GM12878 (cell line): ENCODE results near the gene NAA20. TPM values are rescaled to one million over a fixed set of nuclear protein-coding genes. Genes with fewer than 3 reads are reported as not detected.

ENCODE experiments used
- ATAC-seq: fragments of 200-7000 bp; cut with Tn5 transposase; 3 replicates; pipeline ENCODE4 v1.9.1; 2020; ENCODE audit warnings: mild to moderate bottlenecking, moderate library complexity
- BruUV-seq: library from RNA; stranded (reverse); fragments of 400-500 nt; replicated peaks from 2 replicates; lab custom pipeline; 2021; lab: Mats Ljungman, UMichigan
- CTCF ChIA-PET: fragments of 300-600 bp; sonication (Branson Sonifier 250); formaldehyde crosslinking; extraction: SDS; loops from one replicate; lab custom pipeline; 2021; ENCODE audit warnings: inconsistent platforms; lab: Yijun Ruan, JAX
- POLR2A ChIA-PET: fragments of 350-600 bp; formaldehyde crosslinking; extraction: SDS; loops from one replicate; lab custom pipeline; 2021; ENCODE audit warnings: inconsistent platforms; lab: Charles Lee
- RAD21 ChIA-PET: fragments of 300-600 bp; sonication (Branson Sonifier 250); formaldehyde crosslinking; loops from one replicate; lab custom pipeline; 2023; ENCODE audit warnings: antibody characterized with exemption; ENCODE audit not compliant: unreplicated experiment; lab: Charles Lee
- SMC1A ChIA-PET: fragments of 300-600 bp; sonication (Branson Sonifier 250); formaldehyde crosslinking; loops from one replicate; lab custom pipeline; 2023; ENCODE audit not compliant: unreplicated experiment, uncharacterized antibody; lab: Charles Lee
- DNase-seq: peaks from one replicate; pipeline ENCODE4 v3.0.0-alpha.2; 2011; ENCODE audit warnings: low read depth, low spot score
- FAIRE-seq: peaks from 3 replicates; lab custom pipeline; 2011; peaks lifted over from hg19 to GRCh38; lab: Jason Lieb, UNC
- H2AFZ ChIP-seq: 2 replicates; pipeline ENCODE4 v1.6.0; 2011; ENCODE audit warnings: low read depth, low read length, control low read depth; ENCODE audit not compliant: control insufficient read depth
- H3K27ac ChIP-seq: 2 replicates; pipeline ENCODE4 v1.5.1; 2011; ENCODE audit warnings: control low read depth; ENCODE audit not compliant: control insufficient read depth, insufficient read depth
- H3K27me3 ChIP-seq, 2 experiments: replicated peaks in 1 of 2; 2 replicates each; pipeline versions ENCODE4 v1.6.0 to v1.6.1; 2011; ENCODE audit warnings: low read length in 1 of 2; ENCODE audit not compliant: control insufficient read depth in 2 of 2, insufficient read depth in 2 of 2
- H3K36me3 ChIP-seq, 2 experiments: 2 replicates each; pipeline ENCODE4 v1.5.1; 2011; ENCODE audit warnings: low read length in 1 of 2; ENCODE audit not compliant: control insufficient read depth in 2 of 2, insufficient read depth in 2 of 2
- H3K4me1 ChIP-seq: 2 replicates; pipeline ENCODE4 v1.6.1; 2011; ENCODE audit warnings: mild to moderate bottlenecking, low read length, moderate library complexity, mixed read lengths; ENCODE audit not compliant: control insufficient read depth, insufficient read depth
- H3K4me2 ChIP-seq: 2 replicates; pipeline ENCODE4 v1.6.0; 2011; ENCODE audit warnings: control low read depth; ENCODE audit not compliant: control insufficient read depth, insufficient read depth
- H3K4me3 ChIP-seq: fragments of 200-600 bp; sonication (generic); 2 replicates; pipeline ENCODE4 v1.5.1; 2016
- H3K79me2 ChIP-seq: 2 replicates; pipeline ENCODE4 v1.6.0; 2011; ENCODE audit warnings: low read length; ENCODE audit not compliant: control insufficient read depth, insufficient read depth
- H3K9ac ChIP-seq: 2 replicates; pipeline ENCODE4 v1.8.0; 2011; ENCODE audit warnings: low read length, control low read depth, mixed read lengths; ENCODE audit not compliant: control insufficient read depth, insufficient read depth
- H3K9me3 ChIP-seq: replicated peaks from 3 replicates; pipeline ENCODE4 v1.5.1; 2011; ENCODE audit warnings: mild to moderate bottlenecking, low read length; ENCODE audit not compliant: control insufficient read depth, insufficient read depth
- H4K20me1 ChIP-seq: 2 replicates; pipeline ENCODE4 v1.6.0; 2011; ENCODE audit not compliant: control insufficient read depth, insufficient read depth
- CREM ChIP-seq: IDR thresholded peaks from 2 replicates; pipeline ENCODE4 v1.6.1; 2014; ENCODE audit warnings: antibody characterized with exemption, low read depth
- HCFC1 ChIP-seq: fragments of 150-350 bp; IDR thresholded peaks from 2 replicates; pipeline ENCODE4 v1.6.1; 2014; ENCODE audit warnings: low read length
- IRF4 ChIP-seq: IDR thresholded peaks from 2 replicates; pipeline ENCODE4 v1.6.1; 2011; ENCODE audit warnings: low read depth, low read length
- MYC ChIP-seq: IDR thresholded peaks from 2 replicates; pipeline ENCODE4 v1.6.1; 2011; ENCODE audit warnings: mild to moderate bottlenecking, low read length, moderate library complexity, inconsistent platforms; ENCODE audit not compliant: insufficient read depth, insufficient replicate concordance, insufficient read length, severe bottlenecking
- POLR2AphosphoS5 ChIP-seq: IDR thresholded peaks from 2 replicates; pipeline ENCODE4 v1.6.1; 2011; ENCODE audit warnings: mild to moderate bottlenecking, low read length, inconsistent platforms
- SMC3 ChIP-seq: IDR thresholded peaks from 2 replicates; pipeline ENCODE4 v1.6.1; 2011; ENCODE audit warnings: low read length, improper control_type of control experiment, borderline replicate concordance
- TCF7 ChIP-seq: IDR thresholded peaks from 2 replicates; pipeline ENCODE4 v1.6.1; 2014; ENCODE audit warnings: antibody characterized with exemption, borderline replicate concordance
- ZBED1 ChIP-seq: IDR thresholded peaks from 2 replicates; pipeline ENCODE4 v1.6.1; 2016; ENCODE audit warnings: borderline replicate concordance
- WGBS: methylation state at CpG from one replicate; pipeline ENCODE4 v1.1.6; 2016; ENCODE audit warnings: low lambda C conversion rate; ENCODE audit not compliant: insufficient replicate concordance, insufficient coverage; ENCODE audit errors: missing lambda C conversion rate; 5-methylcytosine and 5-hydroxymethylcytosine counted together
- in situ Hi-C: fragments of 300-500 bp; cut with MboI; formaldehyde crosslinking; loops from 9 replicates; pipeline ENCODE4 v1.14.3; 2018; ENCODE audit warnings: mixed read lengths
- intact Hi-C: fragments of 100-400 bp; cut with micrococcal nuclease; formaldehyde crosslinking; loops from one replicate; pipeline ENCODE4 v1.14.2; 2022; ENCODE audit not compliant: unreplicated experiment
- polyA plus RNA-seq, 11 experiments: library from polyadenylated mRNA; depleted of rRNA in 4 of 11; unstranded in 6 of 11; stranded (reverse) in 5 of 11; fragments of >200 nt; fragmentation: Nextera tagmentation in 4 of 11; fragmentation: Illumina TruSeq in 1 of 11; extraction: Ambion mirVana in 4 of 11; extraction: Trizol in 1 of 11; gene quantifications; 1 replicate in 1 of 11; 2 replicates in 10 of 11; pipeline versions ENCODE4 v1.2.1 to v1.2.3, GENCODE V29; 2011 to 2016; ENCODE audit warnings: inconsistent platforms in 2 of 11, missing spikeins in 2 of 11, low read depth in 1 of 11
- total RNA-seq, 4 experiments: library from RNA; depleted of rRNA in 3 of 4; stranded (reverse); fragments of >200 nt in 3 of 4; fragmentation: Illumina TruSeq in 1 of 4; extraction: Trizol in 1 of 4; gene quantifications; 2 replicates each; pipeline versions ENCODE4 v1.2.1 to v1.2.3, GENCODE V29; 2013 to 2021
- TF ChIP-seq, protein P1 (sequence below): fragments of 450-650 bp; formaldehyde crosslinking; IDR thresholded peaks from 2 replicates; pipeline ENCODE4 v1.4.0; 2022; ENCODE audit warnings: mild to moderate bottlenecking, moderate library complexity

Gene NAA20
- total and polyA plus RNA-seq, 10 of the 15 experiments (the other 5 are each of a cell fraction or from before 2014, with no cell fraction given) = 48.3 to 366 (median 89.1) TPM

DNA sequence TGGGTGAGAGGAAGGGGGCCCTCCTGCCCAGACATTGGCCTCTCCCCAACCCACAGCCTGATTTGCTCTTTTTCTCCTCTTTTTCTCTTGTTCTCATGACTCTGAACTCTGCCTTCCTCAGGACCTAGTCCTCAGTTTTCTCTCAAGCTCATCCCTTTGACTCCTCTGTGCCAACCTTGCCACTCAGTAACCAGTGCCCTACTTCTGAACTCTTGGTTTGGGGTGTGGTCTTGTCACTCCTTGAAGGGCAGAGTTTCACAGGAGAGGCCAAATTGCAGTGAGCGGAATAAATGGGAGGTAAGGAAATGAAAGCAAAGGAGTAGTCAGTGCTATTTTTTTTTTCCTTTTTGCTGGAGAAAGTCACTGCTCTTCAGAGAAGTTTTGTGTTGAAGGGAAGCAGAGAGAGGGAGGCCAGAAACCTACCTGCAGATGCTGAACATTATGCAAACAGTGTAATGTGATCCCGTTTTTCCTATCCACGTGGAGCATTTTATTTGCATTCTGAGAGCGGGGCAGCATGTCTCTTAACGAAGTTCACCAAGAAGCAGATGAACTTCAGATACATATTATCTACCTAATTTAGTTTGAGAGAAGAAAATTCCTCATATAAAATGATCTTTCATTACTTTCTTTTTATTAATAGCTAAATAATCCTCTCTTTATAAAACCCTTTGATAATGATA, 62.1 kb downstream of the NAA20 start:
- Histone ChIP-seq H3K27ac (no peak overlapping the region), H3K9ac (no peak overlapping the region), H3K4me1 (no peaks in the 10 kb centered on the region), H2AFZ (no peak overlapping the region), H3K9me3 (no peaks in the 10 kb centered on the region), H3K4me3 (no peak overlapping the region), H4K20me1 (no peaks in the 10 kb centered on the region), H3K79me2 (no peaks in the 10 kb centered on the region), H3K27me3 (peaks cover 0 to 1% of the 10 kb centered on the region in 2 experiments; a peak in 1 of 4 replicates), H3K4me2 (no peak overlapping the region), H3K36me3 (no peaks in the 10 kb centered on the region)
- CTCF ChIA-PET = no interaction called here
- no TSS peak for BruUV-seq
- TF ChIP-seq CREM (no peak), MYC (no peak), HCFC1 (no peak), SMC3 (no peak), TCF7 (no peak), POLR2AphosphoS5 (no peak), ZBED1 (no peak), IRF4 (no peak)
- TF ChIP-seq, protein P1, sequence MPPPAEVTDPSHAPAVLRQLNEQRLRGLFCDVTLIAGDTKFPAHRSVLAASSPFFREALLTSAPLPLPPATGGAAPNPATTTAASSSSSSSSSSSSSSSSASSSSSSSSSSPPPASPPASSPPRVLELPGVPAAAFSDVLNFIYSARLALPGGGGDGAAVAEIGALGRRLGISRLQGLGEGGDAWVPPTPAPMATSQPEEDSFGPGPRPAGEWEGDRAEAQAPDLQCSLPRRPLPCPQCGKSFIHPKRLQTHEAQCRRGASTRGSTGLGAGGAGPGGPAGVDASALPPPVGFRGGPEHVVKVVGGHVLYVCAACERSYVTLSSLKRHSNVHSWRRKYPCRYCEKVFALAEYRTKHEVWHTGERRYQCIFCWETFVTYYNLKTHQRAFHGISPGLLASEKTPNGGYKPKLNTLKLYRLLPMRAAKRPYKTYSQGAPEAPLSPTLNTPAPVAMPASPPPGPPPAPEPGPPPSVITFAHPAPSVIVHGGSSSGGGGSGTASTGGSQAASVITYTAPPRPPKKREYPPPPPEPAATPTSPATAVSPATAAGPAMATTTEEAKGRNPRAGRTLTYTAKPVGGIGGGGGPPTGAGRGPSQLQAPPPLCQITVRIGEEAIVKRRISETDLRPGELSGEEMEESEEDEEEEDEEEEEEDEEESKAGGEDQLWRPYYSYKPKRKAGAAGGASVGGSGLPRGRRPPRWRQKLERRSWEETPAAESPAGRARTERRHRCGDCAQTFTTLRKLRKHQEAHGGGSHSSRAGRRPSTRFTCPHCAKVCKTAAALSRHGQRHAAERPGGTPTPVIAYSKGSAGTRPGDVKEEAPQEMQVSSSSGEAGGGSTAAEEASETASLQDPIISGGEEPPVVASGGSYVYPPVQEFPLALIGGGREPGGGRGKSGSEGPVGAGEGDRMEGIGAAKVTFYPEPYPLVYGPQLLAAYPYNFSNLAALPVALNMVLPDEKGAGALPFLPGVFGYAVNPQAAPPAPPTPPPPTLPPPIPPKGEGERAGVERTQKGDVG (CRISPR knock-in tag) = no peak
- ATAC-seq (no peak), DNase-seq (no peak), FAIRE-seq (no peak)
- WGBS = 32% methylated on average over 5 of the region's 5 CpGs
- SMC1A ChIA-PET = no interaction called here
- in situ Hi-C loops = loop anchor here (5.0 to 10.0 kb wide), 2 partner anchors 493 to 516 kb away; no protein-coding TSS in a partner anchor
- POLR2A ChIA-PET = no interaction called here
- intact Hi-C loops = no loop called here
- RAD21 ChIA-PET = no interaction called here

Other genes with a start within 250 kb of the NAA20 start
- gene CRNKL1, start 35.1 kb downstream of the NAA20 start, total RNA-seq (2014; rRNA removed) = 16.5 and 20.2 TPM in 2 replicates
- gene CRNKL1, start 35.1 kb downstream of the NAA20 start, total RNA-seq (2014; rRNA removed; fragmentation: Illumina TruSeq; extraction: Trizol) = 21.3 and 21.8 TPM in 2 replicates
- gene CRNKL1, start 35.1 kb downstream of the NAA20 start, total RNA-seq (2021) = 14.3 and 15.1 TPM in 2 replicates
- gene CRNKL1, start 35.1 kb downstream of the NAA20 start, polyA plus RNA-seq (2011; rRNA removed) = 15.4 and 23.4 TPM in 2 replicates
- 18.1 and 18.5 TPM in 2 replicates for gene CRNKL1, start 35.1 kb downstream of the NAA20 start, polyA plus RNA-seq (2014; fragmentation: Illumina TruSeq; extraction: Trizol)
- 10 to 100 TPM in 1 of 2 experiments, 1 to 10 TPM in 1; 9.5 to 18.6 TPM for gene CRNKL1, start 35.1 kb downstream of the NAA20 start, polyA plus RNA-seq (2014; fragmentation: Nextera tagmentation; extraction: Ambion mirVana)
- 10.8 and 11.5 TPM in 2 replicates for gene CRNKL1, start 35.1 kb downstream of the NAA20 start, polyA plus RNA-seq (2014; rRNA removed)
- 10 to 100 TPM; 25.8 to 28.4 TPM for gene CRNKL1, start 35.1 kb downstream of the NAA20 start, polyA plus RNA-seq (2016; fragmentation: Nextera tagmentation; extraction: Ambion mirVana)
- 0.11 TPM in 1 of 2 replicates, not detected in the other for gene CFAP61, start 35.2 kb downstream of the NAA20 start, total RNA-seq (2014; rRNA removed)
- not detected in 2 replicates for gene CFAP61, start 35.2 kb downstream of the NAA20 start, total RNA-seq (2014; rRNA removed; fragmentation: Illumina TruSeq; extraction: Trizol)
- gene CFAP61, start 35.2 kb downstream of the NAA20 start, total RNA-seq (2021) = 0.41 TPM in 1 of 2 replicates, not detected in the other
- gene CFAP61, start 35.2 kb downstream of the NAA20 start, polyA plus RNA-seq (2011; rRNA removed) = 0.14 and 0.24 TPM in 2 replicates
- not detected in 2 replicates for gene CFAP61, start 35.2 kb downstream of the NAA20 start, polyA plus RNA-seq (2014; fragmentation: Illumina TruSeq; extraction: Trizol)
- gene CFAP61, start 35.2 kb downstream of the NAA20 start, polyA plus RNA-seq (2014; fragmentation: Nextera tagmentation; extraction: Ambion mirVana) = not detected
- gene CFAP61, start 35.2 kb downstream of the NAA20 start, polyA plus RNA-seq (2014; rRNA removed) = not detected in 2 replicates
- gene CFAP61, start 35.2 kb downstream of the NAA20 start, polyA plus RNA-seq (2016; fragmentation: Nextera tagmentation; extraction: Ambion mirVana) = not detected